SK-N-SH (cell line): ENCODE measurements around the gene PSMA6. TPM values are rescaled to one million over a fixed set of nuclear protein-coding genes. Genes with fewer than 3 reads are reported as not detected.

Experiments used
- CTCF ChIA-PET: fragments of 300-600, 350-600 bp; formaldehyde crosslinking; extraction: SDS; loops from one replicate; lab custom pipeline; 2021; lab: Yijun Ruan, JAX
- POLR2A ChIA-PET: fragments of 350-600 bp; sonication (Branson Sonifier 250); formaldehyde crosslinking; extraction: SDS; loops from one replicate; lab custom pipeline; 2020; ENCODE audit warnings: antibody characterized with exemption, inconsistent platforms; lab: Yijun Ruan, JAX
- DNase-seq: peaks from one replicate; pipeline ENCODE4 v3.0.0; 2012
- H2AFZ ChIP-seq: fragments of 200-600 bp; sonication (generic); 2 replicates; pipeline ENCODE4 v1.8.1; 2016; ENCODE audit warnings: antibody characterized with exemption, mild to moderate bottlenecking, low read depth
- H3F3A ChIP-seq: fragments of 200-600 bp; sonication (generic); replicated peaks from 2 replicates; pipeline ENCODE3; 2016; ENCODE audit warnings: antibody characterized with exemption, mild to moderate bottlenecking; ENCODE audit not compliant: insufficient read depth
- H3K27ac ChIP-seq, 2 experiments: fragments of 200-500 bp in 1 of 2; fragments of 200-600 bp in 1 of 2; sonication (Bioruptor generic) in 1 of 2; sonication (generic), shearing (Covaris generic) in 1 of 2; 2 replicates each; pipeline versions ENCODE4 v1.5.1 to v1.6.1; 2014 to 2016; ENCODE audit warnings: low read depth in 2 of 2, inconsistent platforms in 1 of 2, low read length in 1 of 2, mild to moderate bottlenecking in 1 of 2, mixed read lengths in 1 of 2
- H3K27me3 ChIP-seq: fragments of 200-600 bp; sonication (generic), shearing (Covaris generic); 2 replicates; pipeline ENCODE4 v1.6.1; 2016; ENCODE audit warnings: mixed run types; ENCODE audit not compliant: insufficient read depth
- H3K36me3 ChIP-seq, 2 experiments: fragments of 200-500 bp in 1 of 2; fragments of 200-600 bp in 1 of 2; sonication (Bioruptor generic) in 1 of 2; sonication (generic) in 1 of 2; replicated peaks in 1 of 2; 2 replicates each; pipeline versions ENCODE3 to v1.5.1; 2014 to 2016; ENCODE audit warnings: low read length in 1 of 2, mild to moderate bottlenecking in 1 of 2; ENCODE audit not compliant: insufficient read depth in 2 of 2, control insufficient read depth in 1 of 2
- H3K4me1 ChIP-seq, 2 experiments: fragments of 200-500 bp in 1 of 2; fragments of 200-600 bp in 1 of 2; sonication (Bioruptor generic) in 1 of 2; sonication (generic), shearing (Covaris generic) in 1 of 2; 2 replicates each; pipeline versions ENCODE4 v1.5.1 to v1.6.1; 2014 to 2016; ENCODE audit warnings: low read depth in 1 of 2, low read length in 1 of 2, mixed run types in 1 of 2; ENCODE audit not compliant: insufficient read depth in 2 of 2, control insufficient read depth in 1 of 2
- H3K4me2 ChIP-seq: fragments of 200-600 bp; sonication (generic), shearing (Covaris generic); 2 replicates; pipeline ENCODE4 v1.6.1; 2017; ENCODE audit warnings: mixed run types
- H3K4me3 ChIP-seq, 2 experiments: fragments of 200-500 bp in 1 of 2; fragments of 200-600 bp in 1 of 2; sonication (Bioruptor generic) in 1 of 2; sonication (generic), shearing (Covaris generic) in 1 of 2; 2 replicates each; pipeline versions ENCODE4 v1.5.1 to v1.8.1; 2014 to 2016; ENCODE audit warnings: low read depth in 2 of 2, inconsistent platforms in 1 of 2, low read length in 1 of 2, mild to moderate bottlenecking in 1 of 2, mixed read lengths in 1 of 2, moderate library complexity in 1 of 2
- H3K79me2 ChIP-seq: fragments of 200-600 bp; sonication (generic); 2 replicates; pipeline ENCODE4 v1.8.1; 2017; ENCODE audit warnings: mild to moderate bottlenecking; ENCODE audit not compliant: insufficient read depth
- H3K9ac ChIP-seq: fragments of 200-600 bp; sonication (generic); 2 replicates; pipeline ENCODE4 v1.6.1; 2017; ENCODE audit warnings: mixed run types
- H3K9me2 ChIP-seq: fragments of 200-600 bp; sonication (generic); 2 replicates; pipeline ENCODE4 v1.6.1; 2017; ENCODE audit warnings: mixed run types
- H3K9me3 ChIP-seq: fragments of 200-600 bp; sonication (generic); 2 replicates; pipeline ENCODE4 v1.6.1; 2017; ENCODE audit warnings: mixed run types, mild to moderate bottlenecking, moderate library complexity
- H4K20me1 ChIP-seq: fragments of 200-600 bp; sonication (generic); 2 replicates; pipeline ENCODE4 v1.6.1; 2017; ENCODE audit warnings: mild to moderate bottlenecking, mixed run types; ENCODE audit not compliant: insufficient read depth
- CHD2 ChIP-seq: fragments of 150-350 bp; IDR thresholded peaks from 2 replicates; pipeline ENCODE4 v1.6.1; 2018; ENCODE audit warnings: low read length; ENCODE audit not compliant: partially characterized antibody
- CTCF ChIP-seq: fragments of 200-600 bp; sonication (generic); IDR thresholded peaks from 2 replicates; pipeline ENCODE4 v1.6.1; 2017; ENCODE audit warnings: antibody characterized with exemption, mild to moderate bottlenecking, moderate library complexity
- EZH2phosphoT487 ChIP-seq: fragments of 200-600 bp; sonication (generic); IDR thresholded peaks from 2 replicates; pipeline ENCODE4 v1.6.1; 2017; ENCODE audit warnings: low read depth, mixed run types, mild to moderate bottlenecking, antibody characterized with exemption, moderate library complexity, borderline replicate concordance
- FOXJ3 ChIP-seq: sonication (generic); formaldehyde crosslinking; IDR thresholded peaks from 2 replicates; pipeline ENCODE4 v1.5.1; 2020; ENCODE audit warnings: mild to moderate bottlenecking, missing genetic modification reagents
- GABPA ChIP-seq: IDR thresholded peaks from 2 replicates; pipeline ENCODE4 v1.4.0; 2012; ENCODE audit warnings: low read depth, mild to moderate bottlenecking
- GATA2 ChIP-seq: sonication (generic); formaldehyde crosslinking; IDR thresholded peaks from 2 replicates; pipeline ENCODE4 v1.5.0; 2020; ENCODE audit warnings: mild to moderate bottlenecking, missing genetic modification reagents
- IRF3 ChIP-seq: fragments of 150-350 bp; IDR thresholded peaks from 2 replicates; pipeline ENCODE4 v1.6.1; 2016; ENCODE audit warnings: mild to moderate bottlenecking, low read depth, low read length
- JUND ChIP-seq: IDR thresholded peaks from 2 replicates; pipeline ENCODE4 v1.4.0; 2012
- NFIC ChIP-seq: IDR thresholded peaks from 2 replicates; pipeline ENCODE4 v1.4.0; 2012; ENCODE audit warnings: borderline replicate concordance
- NRF1 ChIP-seq: IDR thresholded peaks from 2 replicates; pipeline ENCODE4 v1.6.1; 2012; ENCODE audit warnings: low read depth, mild to moderate bottlenecking, low read length
- POLR2AphosphoS5 ChIP-seq: IDR thresholded peaks from 2 replicates; pipeline ENCODE4 v1.6.1; 2012; ENCODE audit warnings: low read depth, low read length
- RCOR1 ChIP-seq: fragments of 150-350 bp; IDR thresholded peaks from 2 replicates; pipeline ENCODE4 v1.6.1; 2017; ENCODE audit warnings: antibody characterized with exemption, low read length
- RFX5 ChIP-seq: IDR thresholded peaks from 2 replicates; pipeline ENCODE4 v1.6.1; 2012; ENCODE audit warnings: mild to moderate bottlenecking, improper control_type of control experiment, low read length
- SIN3A ChIP-seq: IDR thresholded peaks from 2 replicates; pipeline ENCODE4 v1.6.1; 2012; ENCODE audit warnings: low read depth, mild to moderate bottlenecking, low read length, moderate library complexity, borderline replicate concordance
- SMC3 ChIP-seq: IDR thresholded peaks from 2 replicates; pipeline ENCODE4 v1.6.1; 2012; ENCODE audit warnings: low read depth, low read length, improper control_type of control experiment
- TEAD4 ChIP-seq: IDR thresholded peaks from 2 replicates; pipeline ENCODE4 v1.4.0; 2012; ENCODE audit warnings: mild to moderate bottlenecking, borderline replicate concordance; ENCODE audit not compliant: insufficient read depth
- USF1 ChIP-seq: IDR thresholded peaks from 2 replicates; pipeline ENCODE4 v1.4.0; 2012; ENCODE audit warnings: low read depth, borderline replicate concordance
- YY1 ChIP-seq: IDR thresholded peaks from 2 replicates; pipeline ENCODE4 v1.4.0; 2012; ENCODE audit warnings: low read depth, mild to moderate bottlenecking
- WGBS: methylation state at CpG from one replicate; pipeline ENCODE4 v1.1.6; 2017; ENCODE audit warnings: low lambda C conversion rate; 5-methylcytosine and 5-hydroxymethylcytosine counted together
- polyA plus RNA-seq, 3 experiments: library from polyadenylated mRNA; depleted of rRNA; stranded (reverse); fragments of >200 nt; gene quantifications; 2 replicates each; pipeline ENCODE4 v1.2.3, GENCODE V29; 2012
- TF ChIP-seq, protein P1 (sequence below): IDR thresholded peaks from 2 replicates; pipeline ENCODE4 v1.4.0; 2012; ENCODE audit warnings: low read depth
- TF ChIP-seq, protein P2 (sequence below): IDR thresholded peaks from 2 replicates; pipeline ENCODE4 v1.6.1; 2012; ENCODE audit warnings: mild to moderate bottlenecking, low read depth, low read length, moderate library complexity

PSMA6 gene
- polyA plus RNA-seq, 1 of the 3 experiments (the other 2 are of a cell fraction): 174 TPM

DNA sequence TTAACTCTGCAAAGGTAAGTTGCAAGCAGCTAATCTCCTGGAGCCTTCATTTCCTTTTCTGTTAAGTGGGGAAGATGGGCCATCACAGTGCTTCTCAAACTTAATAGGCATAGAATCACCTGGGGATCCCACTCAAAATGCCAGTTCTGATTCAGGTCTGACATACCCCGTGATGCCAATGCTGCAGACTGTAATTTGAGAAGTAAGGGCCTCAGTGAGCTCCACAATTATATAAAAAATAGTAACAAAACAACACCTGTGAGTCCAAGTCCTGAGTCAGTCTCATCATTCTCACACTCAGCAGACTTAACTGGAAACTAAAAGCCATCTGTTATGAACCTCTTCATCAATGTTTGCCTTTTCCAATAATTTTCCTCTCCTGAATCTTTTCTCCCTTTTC, 10.8 kb upstream of the PSMA6 start:
- 60% methylated on average over 1 of the region's 1 CpG for WGBS
- no peaks in the 10 kb centered on the region for H3K27me3 ChIP-seq
- peaks cover 2 to 8% of the 10 kb centered on the region in 2 experiments for H3K36me3 ChIP-seq
- H3K27ac ChIP-seq: no peak overlapping the region
- H3K79me2 ChIP-seq: no peaks in the 10 kb centered on the region
- H3K4me1 ChIP-seq: no peaks in the 10 kb centered on the region
- TF ChIP-seq FOXJ3 (CRISPR knock-in tag) (no peak), NFIC (no peak), CTCF (no peak), RCOR1 (no peak), GATA2 (CRISPR knock-in tag) (no peak), IRF3 (no peak), POLR2AphosphoS5 (no peak), SIN3A (no peak), RFX5 (no peak), GABPA (no peak), CHD2 (no peak), USF1 (no peak), YY1 (no peak), EZH2phosphoT487 (no peak)
- H3K9me2 ChIP-seq: no peaks in the 10 kb centered on the region
- no peak overlapping the region for H3K4me2 ChIP-seq
- no peak overlapping the region for H2AFZ ChIP-seq
- ChIA-PET POLR2A (no interaction called here), CTCF (interaction anchor here (0.9 kb wide), 1 partner anchor 26 kb away, joined by 3 read pairs; no protein-coding TSS in a partner anchor)
- H4K20me1 ChIP-seq: no peaks in the 10 kb centered on the region
- no peaks in the 10 kb centered on the region for H3F3A ChIP-seq
- H3K9ac ChIP-seq: no peak overlapping the region
- DNase-seq: no peak
- no peak overlapping the region for H3K4me3 ChIP-seq
- no peaks in the 10 kb centered on the region for H3K9me3 ChIP-seq

DNA sequence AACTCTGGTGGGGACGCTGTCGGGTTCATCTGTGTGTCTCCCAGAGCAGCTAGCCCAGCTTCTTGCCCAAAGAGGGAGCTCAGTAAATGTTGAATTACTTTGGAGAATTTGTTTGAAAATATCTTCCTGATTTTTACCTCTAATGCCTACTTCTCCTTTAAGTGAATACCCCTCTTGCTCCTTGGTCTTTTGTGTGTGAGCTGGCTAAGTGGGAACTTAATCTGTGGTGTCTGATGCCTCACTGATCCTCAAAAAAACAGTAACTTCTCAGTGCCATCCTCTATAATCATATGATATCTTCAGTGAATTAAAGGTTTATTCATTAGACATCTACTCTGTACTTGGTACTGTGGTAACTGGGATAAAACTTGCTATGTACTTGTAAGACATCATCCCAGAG, 7.7 kb upstream of the PSMA6 start:
- Histone ChIP-seq H3K9me3 (no peaks in the 10 kb centered on the region), H3K9ac (no peak overlapping the region), H3K79me2 (no peaks in the 10 kb centered on the region), H3F3A (peaks cover 4% of the 10 kb centered on the region), H3K4me1 (no peaks in the 10 kb centered on the region), H3K4me2 (no peak overlapping the region), H3K4me3 (no peak overlapping the region), H3K36me3 (peaks cover 2 to 4% of the 10 kb centered on the region in 2 experiments), H4K20me1 (no peaks in the 10 kb centered on the region), H2AFZ (no peak overlapping the region), H3K27me3 (no peaks in the 10 kb centered on the region), H3K27ac (no peak overlapping the region), H3K9me2 (no peaks in the 10 kb centered on the region)
- 100% methylated on average over 2 of the region's 2 CpGs for WGBS
- CTCF ChIA-PET: interaction anchor here (0.7 to 1.4 kb wide), 2 partner anchors 55 to 123 kb away, joined by 3 to 4 read pairs; no protein-coding TSS in a partner anchor
- POLR2A ChIA-PET: no interaction called here
- DNase-seq: no peak
- TF ChIP-seq TEAD4: no peak
- TF ChIP-seq, protein P1, sequence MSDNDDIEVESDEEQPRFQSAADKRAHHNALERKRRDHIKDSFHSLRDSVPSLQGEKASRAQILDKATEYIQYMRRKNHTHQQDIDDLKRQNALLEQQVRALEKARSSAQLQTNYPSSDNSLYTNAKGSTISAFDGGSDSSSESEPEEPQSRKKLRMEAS: no peak
- no peak for TF ChIP-seq JUND
- no peak for TF ChIP-seq YY1
- TF ChIP-seq POLR2AphosphoS5: no peak
- TF ChIP-seq RFX5: no peak
- TF ChIP-seq SIN3A: no peak
- TF ChIP-seq SMC3: no peak
- TF ChIP-seq GABPA: no peak
- TF ChIP-seq RCOR1: no peak
- TF ChIP-seq NRF1: no peak
- TF ChIP-seq, protein P2, sequence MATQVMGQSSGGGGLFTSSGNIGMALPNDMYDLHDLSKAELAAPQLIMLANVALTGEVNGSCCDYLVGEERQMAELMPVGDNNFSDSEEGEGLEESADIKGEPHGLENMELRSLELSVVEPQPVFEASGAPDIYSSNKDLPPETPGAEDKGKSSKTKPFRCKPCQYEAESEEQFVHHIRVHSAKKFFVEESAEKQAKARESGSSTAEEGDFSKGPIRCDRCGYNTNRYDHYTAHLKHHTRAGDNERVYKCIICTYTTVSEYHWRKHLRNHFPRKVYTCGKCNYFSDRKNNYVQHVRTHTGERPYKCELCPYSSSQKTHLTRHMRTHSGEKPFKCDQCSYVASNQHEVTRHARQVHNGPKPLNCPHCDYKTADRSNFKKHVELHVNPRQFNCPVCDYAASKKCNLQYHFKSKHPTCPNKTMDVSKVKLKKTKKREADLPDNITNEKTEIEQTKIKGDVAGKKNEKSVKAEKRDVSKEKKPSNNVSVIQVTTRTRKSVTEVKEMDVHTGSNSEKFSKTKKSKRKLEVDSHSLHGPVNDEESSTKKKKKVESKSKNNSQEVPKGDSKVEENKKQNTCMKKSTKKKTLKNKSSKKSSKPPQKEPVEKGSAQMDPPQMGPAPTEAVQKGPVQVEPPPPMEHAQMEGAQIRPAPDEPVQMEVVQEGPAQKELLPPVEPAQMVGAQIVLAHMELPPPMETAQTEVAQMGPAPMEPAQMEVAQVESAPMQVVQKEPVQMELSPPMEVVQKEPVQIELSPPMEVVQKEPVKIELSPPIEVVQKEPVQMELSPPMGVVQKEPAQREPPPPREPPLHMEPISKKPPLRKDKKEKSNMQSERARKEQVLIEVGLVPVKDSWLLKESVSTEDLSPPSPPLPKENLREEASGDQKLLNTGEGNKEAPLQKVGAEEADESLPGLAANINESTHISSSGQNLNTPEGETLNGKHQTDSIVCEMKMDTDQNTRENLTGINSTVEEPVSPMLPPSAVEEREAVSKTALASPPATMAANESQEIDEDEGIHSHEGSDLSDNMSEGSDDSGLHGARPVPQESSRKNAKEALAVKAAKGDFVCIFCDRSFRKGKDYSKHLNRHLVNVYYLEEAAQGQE: no peak
- no peak for TF ChIP-seq CHD2
